MM.1S (cell line): ENCODE results near the gene APH1B.
"Not testable (repeated sequence)": the region's sequence is repeated elsewhere in the genome, so short reads cannot be mapped to it uniquely, and the experiment has no call there.

ENCODE experiments used
- DNase-seq: peaks from one replicate; pipeline ENCODE4 v3.0.0-alpha.2; 2015
- H2AFZ ChIP-seq: fragments of 300-600 bp; sonication (generic); 2 replicates; pipeline ENCODE4 v1.6.0; 2016; ENCODE audit warnings: antibody characterized with exemption, low read length
- H3F3A ChIP-seq: fragments of 300-600 bp; sonication (generic); 2 replicates; pipeline ENCODE4 v1.6.1; 2016; ENCODE audit warnings: mild to moderate bottlenecking, antibody characterized with exemption, low read length, moderate library complexity, mixed read lengths; ENCODE audit not compliant: insufficient read depth
- H3K27ac ChIP-seq: fragments of 300-600 bp; sonication (generic); 2 replicates; pipeline ENCODE4 v1.5.1; 2016; ENCODE audit warnings: mild to moderate bottlenecking, low read length
- H3K27me3 ChIP-seq: fragments of 300-600 bp; sonication (generic); replicated peaks from 2 replicates; pipeline ENCODE4 v1.6.0; 2016; ENCODE audit warnings: low read length; ENCODE audit not compliant: insufficient read depth
- H3K36me3 ChIP-seq: fragments of 300-600 bp; sonication (generic); replicated peaks from 2 replicates; pipeline ENCODE4 v1.6.1; 2016; ENCODE audit warnings: mild to moderate bottlenecking, low read length, mixed read lengths; ENCODE audit not compliant: insufficient read depth
- H3K4me1 ChIP-seq: fragments of 300-600 bp; sonication (generic); 2 replicates; pipeline ENCODE4 v1.6.1; 2016; ENCODE audit warnings: low read length, mixed read lengths
- H3K4me2 ChIP-seq: fragments of 300-600 bp; sonication (generic); 2 replicates; pipeline ENCODE4 v1.6.0; 2016; ENCODE audit warnings: low read depth, low read length
- H3K4me3 ChIP-seq: fragments of 300-600 bp; sonication (generic); 2 replicates; pipeline ENCODE4 v1.5.1; 2016; ENCODE audit warnings: low read length, mixed read lengths
- H3K79me2 ChIP-seq: fragments of 300-600 bp; sonication (generic); 2 replicates; pipeline ENCODE4 v1.6.1; 2016; ENCODE audit warnings: mixed run types, low read length, mixed read lengths
- H3K9ac ChIP-seq: fragments of 300-600 bp; sonication (generic); 2 replicates; pipeline ENCODE4 v1.6.1; 2016; ENCODE audit warnings: low read length, mixed read lengths
- H3K9me2 ChIP-seq: fragments of 300-600 bp; sonication (generic); replicated peaks from 2 replicates; pipeline ENCODE4 v1.6.1; 2016; ENCODE audit warnings: mild to moderate bottlenecking, low read length, mixed read lengths; ENCODE audit not compliant: insufficient read depth
- H3K9me3 ChIP-seq: fragments of 300-600 bp; sonication (generic); replicated peaks from 2 replicates; pipeline ENCODE4 v1.6.1; 2016; ENCODE audit warnings: mild to moderate bottlenecking, low read length, mixed read lengths; ENCODE audit not compliant: insufficient read depth
- H4K20me1 ChIP-seq: fragments of 300-600 bp; sonication (generic); 2 replicates; pipeline ENCODE4 v1.6.1; 2016; ENCODE audit warnings: mild to moderate bottlenecking, low read length, moderate library complexity, mixed read lengths; ENCODE audit not compliant: insufficient read depth
- EZH2 ChIP-seq: fragments of 300-600 bp; sonication (generic); optimal IDR thresholded peaks from 2 replicates; pipeline ENCODE3; 2017; ENCODE audit warnings: low read depth, mild to moderate bottlenecking, antibody characterized with exemption, low read length, mixed read lengths
- EZH2phosphoT487 ChIP-seq: fragments of 300-600 bp; sonication (generic); IDR thresholded peaks from 2 replicates; pipeline ENCODE4 v1.6.1; 2018; ENCODE audit warnings: antibody characterized with exemption, low read length
- TF ChIP-seq, protein P1 (sequence below): fragments of 300-600 bp; sonication (generic); IDR thresholded peaks from 2 replicates; pipeline ENCODE4 v1.5.1; 2016; ENCODE audit warnings: antibody characterized with exemption, low read length, mixed read lengths

Gene APH1B

DNA sequence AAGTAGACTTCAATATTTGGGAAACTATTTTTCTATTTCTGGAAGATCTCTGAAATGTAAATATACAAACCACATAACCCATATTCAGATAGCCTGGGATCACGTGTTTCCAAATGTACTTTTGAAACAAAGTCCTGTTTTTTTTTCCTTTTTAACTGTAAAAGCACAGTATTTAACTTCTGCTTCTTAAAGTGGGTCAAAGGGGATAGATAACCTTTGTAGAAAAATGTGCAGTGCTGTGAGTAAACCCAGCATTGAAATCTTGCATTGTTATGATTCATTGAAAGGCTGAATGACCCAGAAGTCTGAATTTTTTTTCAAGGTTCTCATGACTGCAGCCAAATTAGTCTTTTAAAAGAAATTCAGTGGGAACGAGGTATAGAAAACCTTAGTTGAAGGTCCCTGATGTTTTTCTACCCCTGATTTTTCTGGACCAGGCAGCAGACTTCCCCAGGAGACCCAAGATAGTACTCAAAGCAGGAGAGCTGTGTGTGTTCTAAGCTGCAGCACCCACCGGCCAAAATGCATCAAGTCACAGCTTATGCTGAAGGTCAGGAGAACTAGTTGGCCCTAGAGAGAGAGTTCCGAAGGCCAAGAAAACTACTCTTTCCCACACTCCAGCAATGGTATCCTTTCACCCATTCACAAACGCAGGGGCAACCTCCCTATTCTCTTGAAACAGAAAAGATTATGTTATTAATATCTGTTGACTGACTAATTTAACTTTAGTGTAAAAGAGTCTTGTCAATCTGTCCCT, 43.6 kb upstream of the APH1B start:
- Histone ChIP-seq H3K27me3 (no peaks in the 10 kb centered on the region), H3K36me3 (no peaks in the 10 kb centered on the region), H3K9me3 (no peaks in the 10 kb centered on the region), H3K9me2 (no peaks in the 10 kb centered on the region), H3F3A (no peaks in the 10 kb centered on the region), H3K4me3 (no peak overlapping the region), H3K4me1 (peaks cover 3% of the 10 kb centered on the region), H3K4me2 (no peak overlapping the region), H2AFZ (no peak overlapping the region), H3K79me2 (0 out of 2 replicates have a peak, but pooled peaks cover 5% of the 10 kb centered on the region), H4K20me1 (no peaks in the 10 kb centered on the region), H3K9ac (no peak overlapping the region), H3K27ac (no peak overlapping the region)
- no peak for DNase-seq
- no peak for TF ChIP-seq EZH2
- TF ChIP-seq, protein P1, sequence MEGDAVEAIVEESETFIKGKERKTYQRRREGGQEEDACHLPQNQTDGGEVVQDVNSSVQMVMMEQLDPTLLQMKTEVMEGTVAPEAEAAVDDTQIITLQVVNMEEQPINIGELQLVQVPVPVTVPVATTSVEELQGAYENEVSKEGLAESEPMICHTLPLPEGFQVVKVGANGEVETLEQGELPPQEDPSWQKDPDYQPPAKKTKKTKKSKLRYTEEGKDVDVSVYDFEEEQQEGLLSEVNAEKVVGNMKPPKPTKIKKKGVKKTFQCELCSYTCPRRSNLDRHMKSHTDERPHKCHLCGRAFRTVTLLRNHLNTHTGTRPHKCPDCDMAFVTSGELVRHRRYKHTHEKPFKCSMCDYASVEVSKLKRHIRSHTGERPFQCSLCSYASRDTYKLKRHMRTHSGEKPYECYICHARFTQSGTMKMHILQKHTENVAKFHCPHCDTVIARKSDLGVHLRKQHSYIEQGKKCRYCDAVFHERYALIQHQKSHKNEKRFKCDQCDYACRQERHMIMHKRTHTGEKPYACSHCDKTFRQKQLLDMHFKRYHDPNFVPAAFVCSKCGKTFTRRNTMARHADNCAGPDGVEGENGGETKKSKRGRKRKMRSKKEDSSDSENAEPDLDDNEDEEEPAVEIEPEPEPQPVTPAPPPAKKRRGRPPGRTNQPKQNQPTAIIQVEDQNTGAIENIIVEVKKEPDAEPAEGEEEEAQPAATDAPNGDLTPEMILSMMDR = no peak

GRCh38 chr15:63234451-63234870, 42.9 kb upstream of the APH1B start:
- Histone ChIP-seq H3F3A (no peaks in the 10 kb centered on the region), H3K4me1 (peaks cover 3% of the 10 kb centered on the region), H3K9me2 (no peaks in the 10 kb centered on the region), H3K36me3 (no peaks in the 10 kb centered on the region), H3K79me2 (0 out of 2 replicates have a peak, but pooled peaks cover 5% of the 10 kb centered on the region), H3K9ac (no peak overlapping the region), H3K27ac (no peak overlapping the region), H3K9me3 (no peaks in the 10 kb centered on the region), H3K4me2 (no peak overlapping the region), H2AFZ (no peak overlapping the region), H3K27me3 (no peaks in the 10 kb centered on the region), H4K20me1 (no peaks in the 10 kb centered on the region), H3K4me3 (no peak overlapping the region)
- no peak for DNase-seq
- TF ChIP-seq, protein P1 = no peak
- TF ChIP-seq EZH2 = no peak
- TF ChIP-seq EZH2phosphoT487 = no peak

- peaks cover 8% of the 10 kb centered on the region; the same call in 1 of the 2 replicates for H3K79me2 ChIP-seq
- H3K9me2 ChIP-seq = no peaks in the 10 kb centered on the region
- H3K9ac ChIP-seq = no peak overlapping the region
- no peak overlapping the region for H2AFZ ChIP-seq
- no peaks in the 10 kb centered on the region for H4K20me1 ChIP-seq
- no peaks in the 10 kb centered on the region for H3K9me3 ChIP-seq
- no peaks in the 10 kb centered on the region for H3F3A ChIP-seq
- no peaks in the 10 kb centered on the region for H3K36me3 ChIP-seq
- no peak overlapping the region for H3K4me2 ChIP-seq
- no peaks in the 10 kb centered on the region for H3K27me3 ChIP-seq
- peaks cover 3% of the 10 kb centered on the region for H3K4me1 ChIP-seq
- no peak overlapping the region for H3K4me3 ChIP-seq
- no peak overlapping the region for H3K27ac ChIP-seq
- DNase-seq = no peak
- TF ChIP-seq EZH2 = no peak
- TF ChIP-seq, protein P1 = no peak
- no peak for TF ChIP-seq EZH2phosphoT487
These were observed 41.1 kb upstream of the APH1B start for GRCh38 chr15:63236272-63236671.

DNA sequence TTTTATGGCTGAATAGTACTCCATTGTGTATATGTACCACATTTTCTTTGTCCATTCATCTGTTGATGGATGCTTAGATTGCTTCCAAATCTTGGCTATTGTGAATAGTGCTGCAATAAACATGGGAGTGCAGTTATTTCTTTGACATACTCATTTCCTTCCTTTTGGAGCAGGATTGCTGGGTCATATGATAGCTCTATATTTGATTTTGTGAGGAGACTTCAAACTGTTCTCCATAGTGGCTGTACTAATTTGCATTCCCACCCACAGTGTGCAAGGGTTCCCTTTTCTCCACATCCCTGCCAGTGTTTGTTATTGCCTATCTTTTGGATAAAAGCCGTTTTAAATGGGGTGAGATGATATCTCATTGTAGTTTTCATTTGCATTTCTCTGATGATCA, 40.3 kb upstream of the APH1B start:
- not testable (repeated sequence) for H3K9me2 ChIP-seq, H3F3A ChIP-seq, H2AFZ ChIP-seq, H3K27me3 ChIP-seq, DNase-seq, H3K9ac ChIP-seq, H3K4me2 ChIP-seq, H4K20me1 ChIP-seq, H3K4me1 ChIP-seq, H3K4me3 ChIP-seq, H3K9me3 ChIP-seq, H3K36me3 ChIP-seq, H3K27ac ChIP-seq
- H3K79me2 ChIP-seq = peaks cover 13% of the 10 kb centered on the region; the same call in 1 of the 2 replicates
